Activated CD8-positive, alpha-beta memory T cell treated with anti-CD3 and anti-CD28 coated beads for 4 hours (primary cell): ENCODE results near the gene USP20.
A peak's percentile ranks its signal among the peaks of the same experiment; 100 is the strongest.

ENCODE experiments used
- DNase-seq, 2 donors: peaks; one replicate each; pipeline ENCODE4 v3.0.0-alpha.2; 2020; ENCODE audit warnings: low read depth in 2 of 2

Gene USP20

DNA sequence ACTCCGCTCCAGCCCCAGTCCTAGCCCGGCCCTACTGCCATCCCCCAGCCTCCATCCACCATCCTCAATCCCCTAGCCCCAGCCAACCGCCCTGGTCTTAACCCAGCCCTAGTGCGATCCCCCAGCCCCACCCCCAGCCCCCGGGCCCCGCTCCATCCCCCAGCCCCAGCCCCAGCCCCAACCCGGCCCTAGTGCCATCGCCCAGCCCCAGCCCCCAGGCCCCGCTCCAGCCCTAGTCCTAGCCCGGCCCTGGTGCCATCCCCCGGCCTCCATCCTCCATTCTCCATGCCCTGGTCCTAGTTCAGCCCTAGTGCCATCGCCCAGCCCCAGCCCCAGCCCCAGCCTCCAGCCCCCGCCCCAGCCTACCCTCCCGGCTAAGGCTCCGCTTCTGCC lies 11.7 kb upstream of the USP20 start:
- DNase-seq: no peak

- peak; percentile 83 for DNase-seq
Observed at GRCh38 chr9:129823935-129824601, 11.2 kb upstream of the USP20 start, which contains the start of gene TOR1A. Gene TOR1A (minus strand): TSS chr9:129824136. CDS start chr9:129824085, 51 bp downstream.

DNA sequence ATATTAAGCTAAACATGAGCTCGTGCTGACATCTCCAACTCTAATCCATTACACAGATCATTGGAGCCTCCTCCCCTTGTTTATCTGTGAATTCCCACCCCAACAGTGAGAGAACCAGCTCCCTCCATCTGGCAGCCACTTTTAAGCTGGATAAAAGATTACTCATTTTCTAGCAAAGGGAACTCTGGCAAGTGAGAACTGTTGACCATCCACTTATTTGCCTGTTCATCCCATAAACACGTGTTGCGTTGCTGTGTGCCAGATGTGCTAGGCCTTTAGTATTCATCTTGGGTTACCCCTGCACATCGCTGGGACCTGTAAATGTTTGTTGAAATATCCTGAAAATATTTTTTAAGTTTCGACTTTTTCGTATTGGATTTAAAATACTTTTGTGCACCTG lies 8.9 kb upstream of the USP20 start:
- no peak for DNase-seq

DNA sequence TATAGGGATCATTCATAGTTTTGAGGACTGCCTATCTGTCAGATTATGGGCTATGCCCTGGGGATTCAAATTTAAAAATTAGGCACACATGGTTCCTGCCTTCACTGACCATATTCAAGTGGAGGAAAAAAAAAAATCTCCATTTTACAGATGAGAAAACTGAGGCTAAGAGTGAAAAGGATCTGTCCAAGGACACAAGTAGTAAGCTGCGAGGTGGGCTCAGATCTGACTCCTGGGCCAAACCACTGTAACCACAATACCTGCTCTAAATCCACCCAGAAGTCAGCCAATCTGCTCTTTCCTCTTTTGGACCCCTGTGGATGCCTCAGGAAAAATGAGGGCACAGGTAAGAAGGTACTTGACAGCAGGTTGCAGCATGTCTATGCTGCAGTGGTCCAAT lies 8.5 kb upstream of the USP20 start:
- no peak for DNase-seq

DNA sequence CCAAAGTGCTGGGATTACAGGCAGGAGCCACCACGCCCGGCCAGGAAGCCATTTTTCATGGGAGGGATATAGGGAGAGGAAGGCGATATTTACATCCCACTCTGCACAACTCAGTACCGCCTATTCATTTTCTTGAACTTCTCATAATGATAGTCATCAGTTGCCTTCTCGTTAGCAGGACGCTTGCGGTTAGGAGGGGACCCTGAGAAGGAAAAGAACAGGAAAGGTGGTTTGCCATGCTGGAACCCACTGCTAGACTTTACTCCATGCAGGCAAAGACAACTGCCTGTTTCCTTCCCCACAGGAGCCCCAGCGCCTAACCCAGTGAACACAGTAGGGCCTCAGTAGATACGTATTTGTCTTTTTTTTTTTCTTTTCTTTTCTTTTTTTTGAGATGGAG lies 7.2 kb upstream of the USP20 start:
- DNase-seq: no peak

DNA sequence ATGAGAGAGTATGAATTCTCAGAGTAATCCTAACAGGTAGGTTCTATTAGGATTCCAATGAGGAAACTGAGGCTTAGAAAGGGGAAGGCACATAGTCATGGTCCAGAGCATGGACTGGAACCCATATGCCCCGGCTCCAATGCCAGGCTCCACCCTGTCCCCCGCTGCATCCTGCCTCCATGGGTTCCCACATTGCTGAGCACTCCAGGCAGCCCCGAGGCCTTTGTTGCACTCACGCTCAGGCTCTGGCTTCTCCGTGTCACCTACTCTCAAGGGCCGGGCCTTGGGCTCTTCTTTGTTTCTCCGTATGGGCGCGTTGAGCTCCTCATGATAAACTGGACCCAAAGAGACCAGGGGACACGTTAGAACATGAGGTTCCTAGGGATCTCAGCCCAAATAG lies 6.3 kb upstream of the USP20 start:
- DNase-seq: no peak

- no peak for DNase-seq
Observed at GRCh38 chr9:129832982-129833381, 2.3 kb upstream of the USP20 start.

GRCh38 chr9:129834489-129835127 lies 650 bp upstream of the USP20 start:
- no peak for DNase-seq

DNA sequence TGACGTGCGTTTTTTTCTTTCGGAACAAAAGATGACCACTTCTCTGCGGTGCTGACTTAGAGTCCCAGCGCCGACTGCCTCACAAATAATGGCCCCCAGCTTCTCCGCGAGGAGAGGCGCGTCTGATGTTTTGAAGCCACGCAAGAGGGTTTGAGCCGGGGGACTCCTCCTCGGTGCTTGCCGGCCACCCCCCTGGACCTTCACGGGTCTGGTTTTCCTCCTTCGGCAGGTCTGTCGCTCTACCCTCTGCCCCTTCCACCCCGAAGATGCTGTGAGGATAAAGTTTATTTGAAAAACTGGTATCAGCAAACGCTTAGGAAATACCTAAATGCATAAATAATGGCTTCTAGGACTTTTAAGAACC lies 584 bp downstream of the USP20 start:
- no peak for DNase-seq

DNA sequence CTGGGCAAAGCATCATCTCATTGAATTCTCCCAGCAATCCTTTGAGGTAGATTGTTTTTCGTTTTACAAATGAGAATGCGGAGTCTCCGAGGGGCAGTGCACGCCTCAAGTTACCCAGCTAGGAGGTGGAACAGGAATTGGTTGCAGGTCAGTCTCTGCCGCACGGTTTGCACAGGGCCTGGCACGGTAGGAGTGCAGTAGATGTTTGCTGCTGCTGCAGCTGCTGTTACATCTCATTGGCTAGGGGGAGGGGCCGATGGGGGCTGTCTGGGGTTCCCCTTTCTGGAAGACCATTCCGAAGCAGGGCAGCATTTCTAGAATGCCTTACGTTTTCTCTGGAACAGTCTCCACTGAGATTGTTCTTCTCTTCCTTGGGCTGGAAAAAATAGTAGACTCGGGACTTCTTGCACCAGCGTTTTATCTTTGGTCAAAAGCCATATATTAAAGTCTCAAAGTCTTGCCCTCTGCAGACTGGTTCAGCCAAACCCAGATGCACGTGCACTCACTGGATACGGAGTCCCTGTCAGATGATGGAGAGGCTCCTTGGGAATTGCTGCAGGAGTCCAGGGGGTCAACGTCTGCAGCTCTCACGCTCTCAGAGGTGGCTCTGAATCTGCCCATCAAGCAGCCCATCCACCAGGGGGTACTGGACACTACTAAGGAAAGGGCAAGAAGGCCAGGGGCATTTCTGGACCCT lies 1.2 kb downstream of the USP20 start:
- no peak for DNase-seq

DNA sequence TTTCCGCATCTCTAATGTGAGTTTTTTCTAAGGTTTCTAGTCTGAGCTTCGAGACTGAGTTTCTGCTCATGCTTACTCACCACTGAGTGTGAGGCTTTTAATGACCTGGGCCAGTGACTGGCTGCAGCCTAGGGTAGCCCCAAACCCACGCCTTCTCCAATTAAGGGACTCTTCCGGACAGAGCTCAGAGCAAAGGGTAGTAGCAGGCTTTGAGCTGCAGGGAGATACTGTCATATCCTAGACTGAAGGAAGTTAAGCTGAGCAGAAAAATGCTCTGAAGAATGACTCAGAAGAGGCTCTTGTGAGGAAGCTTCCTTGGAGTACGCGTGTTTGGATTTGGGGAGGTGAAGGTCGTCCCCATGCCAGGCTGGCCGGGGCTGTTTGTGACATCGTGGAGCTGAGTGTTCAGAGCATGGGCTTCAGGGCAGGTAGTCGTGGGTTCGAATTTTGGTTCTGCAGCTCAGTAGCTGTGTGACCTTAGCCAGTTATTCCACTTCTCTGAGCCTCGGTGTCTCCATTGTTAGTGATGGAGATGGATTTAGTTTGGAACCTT lies 3.5 kb downstream of the USP20 start:
- no peak for DNase-seq

DNA sequence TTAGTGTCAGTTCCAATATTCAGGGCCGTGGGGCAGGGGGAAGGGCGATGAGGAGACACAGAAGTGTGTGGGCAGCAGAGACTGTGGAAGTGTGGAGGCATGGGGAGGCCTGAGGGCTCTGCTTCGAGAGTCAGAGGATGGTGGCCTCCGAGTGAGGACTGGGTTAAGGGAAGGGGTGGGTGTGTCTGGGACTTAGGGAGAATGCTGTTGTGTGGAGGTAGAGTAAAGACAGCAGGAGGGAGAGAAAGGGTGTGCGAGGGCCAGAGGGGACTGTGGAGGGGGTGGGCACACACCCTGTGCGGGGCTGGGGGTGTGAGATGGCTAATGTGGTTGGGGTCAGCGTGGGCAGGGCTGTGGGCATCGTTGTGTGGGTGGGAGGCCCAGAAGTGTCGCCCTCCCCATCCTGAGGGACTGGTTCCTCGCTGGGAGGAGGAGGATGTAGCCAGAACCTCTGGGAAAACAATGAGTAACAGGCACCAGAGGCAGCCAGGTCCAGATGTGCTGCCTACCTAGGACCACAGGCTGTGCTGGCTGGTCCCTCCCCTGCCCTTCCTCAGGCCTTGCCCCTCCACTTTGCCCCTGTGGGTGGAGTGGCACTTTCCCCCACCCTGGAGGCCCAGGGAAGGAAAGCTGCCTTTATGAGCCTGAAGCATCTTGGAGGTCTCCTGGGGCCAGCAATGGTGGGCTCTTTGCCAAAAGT lies 4.2 kb downstream of the USP20 start:
- no peak for DNase-seq

GRCh38 chr9:129840034-129840433 lies 4.8 kb downstream of the USP20 start:
- no peak for DNase-seq

DNA sequence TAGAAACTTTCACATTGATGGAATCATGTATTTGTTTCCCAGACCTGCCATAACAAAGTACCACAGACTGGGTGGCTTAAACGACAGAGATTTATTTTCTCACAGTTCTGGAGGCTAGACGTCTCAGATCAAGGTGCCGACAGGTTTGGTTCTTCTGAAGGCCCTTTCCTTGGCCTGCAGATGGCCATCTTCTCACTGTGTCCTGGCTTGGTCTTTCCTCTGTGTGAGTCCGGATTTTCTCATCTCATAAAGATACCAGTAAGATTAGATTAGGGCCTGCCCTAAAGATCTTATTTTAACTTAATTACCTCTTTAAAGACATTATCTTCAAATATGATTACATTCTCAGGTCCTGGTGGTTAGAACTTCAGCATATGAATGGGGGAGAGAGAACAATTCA lies 5.8 kb downstream of the USP20 start:
- DNase-seq: no peak

- no peak for DNase-seq
Observed at GRCh38 chr9:129845373-129845772, 10.1 kb downstream of the USP20 start.

DNA sequence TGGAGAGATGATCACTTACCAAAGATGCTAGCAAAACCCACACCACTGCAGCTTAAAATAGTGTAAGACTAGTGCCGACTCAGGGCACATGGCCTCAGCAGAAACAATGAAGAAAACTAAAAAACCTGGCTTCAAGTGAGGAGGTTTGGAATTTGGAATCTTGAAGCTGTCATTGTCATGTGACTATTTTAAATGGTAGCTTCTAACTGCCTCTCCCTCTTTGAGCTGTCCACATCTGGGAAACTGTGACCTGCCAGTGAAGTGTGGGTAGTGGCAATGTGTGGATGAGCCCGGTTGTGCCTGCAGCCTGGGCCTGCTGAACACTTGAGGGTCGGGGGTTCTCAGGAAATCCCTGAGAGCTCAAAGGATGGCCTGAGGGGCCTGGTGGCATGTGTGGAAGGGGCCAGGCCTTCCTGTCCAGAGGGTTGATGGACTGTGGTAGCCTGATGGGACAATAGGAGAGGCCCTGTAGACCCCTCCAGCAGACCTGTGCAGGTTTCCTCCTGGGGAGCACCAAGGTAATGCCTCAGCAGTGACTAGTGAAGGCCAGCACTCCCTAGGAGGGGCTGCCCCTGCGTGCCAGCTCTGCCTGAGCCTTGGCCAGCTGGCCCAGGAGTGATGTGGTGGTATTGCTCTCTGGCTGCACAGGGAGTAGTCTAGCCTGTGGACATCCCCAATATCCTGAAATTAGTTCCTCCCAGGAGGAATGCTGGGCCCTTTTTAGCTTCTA lies 13.6 kb downstream of the USP20 start:
- DNase-seq: no peak

DNA sequence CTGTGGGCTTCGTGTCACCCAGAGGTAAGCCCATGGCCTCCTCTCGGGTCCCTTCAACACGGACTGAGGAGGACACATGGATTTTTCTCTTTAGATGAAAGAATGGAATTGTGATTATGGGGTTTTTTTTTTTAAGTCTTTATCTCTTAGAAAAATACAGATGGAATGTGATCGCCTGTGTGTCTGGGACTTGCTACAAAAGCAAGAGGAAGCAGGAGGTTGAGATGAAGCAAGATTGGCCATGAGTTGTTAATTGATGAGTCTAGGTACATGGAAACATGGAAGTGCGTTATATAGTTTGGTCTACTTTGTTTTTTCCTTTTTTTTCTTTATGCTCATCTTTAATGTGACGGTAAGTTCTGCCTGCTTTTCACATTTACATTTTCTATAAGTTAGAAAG lies 14.6 kb downstream of the USP20 start:
- no peak for DNase-seq

GRCh38 chr9:129850821-129851550 lies 15.7 kb downstream of the USP20 start:
- DNase-seq: no peak

DNA sequence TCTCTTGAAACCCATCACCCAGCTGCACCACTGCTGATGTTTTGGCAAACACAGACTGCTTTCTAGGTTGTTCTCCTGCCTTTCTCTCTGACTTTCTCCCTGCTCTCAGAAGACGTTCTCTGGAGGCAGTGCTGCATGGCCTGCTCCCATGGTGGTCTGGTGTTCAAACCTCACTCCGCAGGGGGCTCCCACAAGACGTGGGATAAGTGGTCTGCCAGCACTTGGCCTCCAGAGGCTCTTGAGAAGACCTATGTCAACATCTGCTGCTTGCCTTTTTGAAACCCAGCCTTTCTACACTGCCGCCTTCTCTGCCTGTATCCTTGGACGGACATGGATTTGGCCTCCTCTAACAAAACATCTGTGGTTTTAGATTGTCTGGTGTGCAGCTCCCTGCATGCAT lies 16.6 kb downstream of the USP20 start:
- DNase-seq: no peak

GRCh38 chr9:129852579-129852978 lies 17.3 kb downstream of the USP20 start:
- no peak for DNase-seq

DNA sequence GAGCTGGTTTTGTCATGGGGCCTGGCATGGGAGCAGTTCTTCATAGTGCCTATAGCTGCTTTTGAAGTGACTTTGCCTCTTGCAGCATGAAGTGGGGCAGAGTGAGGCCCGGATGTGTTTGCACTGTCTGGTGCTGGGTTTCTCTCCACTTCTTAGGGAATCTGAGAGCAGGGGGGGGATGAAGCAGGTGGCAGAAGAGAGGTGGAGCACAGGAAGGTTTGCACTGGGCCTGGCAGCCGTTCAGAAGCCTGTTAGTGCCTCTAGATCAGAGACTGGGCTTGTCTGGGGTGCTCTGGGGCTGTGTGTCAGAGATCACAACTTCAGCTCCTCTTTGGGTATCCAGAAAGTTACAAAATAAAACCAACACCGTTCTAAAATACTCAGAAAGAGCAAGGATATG lies 18.4 kb downstream of the USP20 start:
- no peak for DNase-seq
